IPS DF 4.7 (cell line): ENCODE data around the gene MTHFD1L.
"Not testable (repeated sequence)": the region's sequence is repeated elsewhere in the genome, so short reads cannot be mapped to it uniquely, and the experiment has no call there.

ENCODE experiments used
- DNase-seq: peaks from one replicate; pipeline ENCODE4 v3.0.0-alpha.2; 2013; ENCODE audit warnings: low spot score; ENCODE audit errors: extremely low read depth

The MTHFD1L gene

DNA sequence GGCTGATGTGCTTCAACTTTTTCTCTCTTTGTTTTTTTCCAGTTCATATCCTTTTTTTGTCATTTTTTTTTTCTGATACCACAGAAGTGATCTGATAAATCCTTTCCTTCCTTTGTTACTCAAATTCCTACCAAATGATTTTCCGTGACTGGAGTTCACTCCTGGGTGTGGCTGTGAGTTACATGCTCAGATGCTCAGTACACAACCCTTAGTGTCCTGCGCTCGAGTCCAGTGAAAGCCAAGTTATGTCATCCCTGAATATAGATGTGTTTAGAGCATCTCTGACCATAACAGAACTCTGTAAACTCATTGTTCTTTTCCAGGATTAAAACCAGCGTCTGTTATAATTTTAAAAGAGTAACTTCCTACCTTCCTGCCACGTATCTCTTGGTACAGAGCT is 227.1 kb downstream of the MTHFD1L start:
- no peak for DNase-seq

DNA sequence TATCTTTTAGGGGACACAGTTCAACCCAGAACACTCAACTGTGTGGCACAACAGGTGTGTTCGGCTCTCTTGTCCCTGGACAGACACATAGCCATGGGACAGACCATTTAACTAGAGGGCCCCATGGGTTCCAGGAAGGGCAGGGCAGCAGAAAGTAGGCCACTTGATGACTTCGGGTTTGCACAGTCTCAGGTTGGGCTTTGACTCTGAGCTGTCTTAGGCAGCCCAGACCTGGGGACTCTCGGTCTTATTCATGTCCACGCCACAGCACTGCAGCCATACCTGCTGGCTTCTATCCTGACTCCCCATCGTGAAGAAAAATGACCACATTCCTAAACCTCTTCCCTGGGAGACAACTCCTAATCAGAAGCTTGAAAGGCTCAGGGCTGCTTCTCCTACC is 228.2 kb downstream of the MTHFD1L start:
- DNase-seq: no peak

DNA sequence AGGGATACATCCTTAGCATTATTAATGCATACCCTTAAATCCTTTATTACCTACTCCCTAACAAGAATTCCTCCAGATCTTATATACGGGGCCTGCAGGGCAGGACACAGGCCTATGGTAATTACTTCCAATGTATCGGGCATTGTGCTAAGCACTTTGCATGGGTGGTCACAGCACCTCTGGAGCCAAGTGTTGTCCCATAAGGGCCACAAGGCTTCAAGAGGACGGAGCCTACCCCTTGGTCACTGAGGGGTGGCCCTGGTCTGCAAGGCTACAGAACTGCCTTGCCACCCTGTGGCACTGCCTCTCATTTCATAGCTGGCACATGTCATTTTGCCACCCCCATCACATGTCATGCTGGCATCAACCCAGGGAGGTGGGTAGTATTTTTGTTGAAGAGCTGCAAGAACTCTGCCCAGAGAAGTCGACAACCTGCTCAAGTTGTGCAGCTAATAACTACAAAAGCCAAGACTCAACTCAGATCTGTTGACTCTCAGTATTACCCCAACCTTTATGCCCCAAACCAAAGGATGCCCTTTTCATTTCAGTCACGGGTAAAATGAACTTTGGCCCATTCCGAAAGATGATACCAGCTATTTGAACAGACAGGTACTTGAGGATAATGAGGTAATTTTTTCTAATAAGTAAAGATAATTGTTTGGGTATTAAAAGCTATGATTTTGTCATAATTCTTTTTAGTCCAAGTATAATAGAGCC is 230.2 kb downstream of the MTHFD1L start:
- DNase-seq: no peak

DNA sequence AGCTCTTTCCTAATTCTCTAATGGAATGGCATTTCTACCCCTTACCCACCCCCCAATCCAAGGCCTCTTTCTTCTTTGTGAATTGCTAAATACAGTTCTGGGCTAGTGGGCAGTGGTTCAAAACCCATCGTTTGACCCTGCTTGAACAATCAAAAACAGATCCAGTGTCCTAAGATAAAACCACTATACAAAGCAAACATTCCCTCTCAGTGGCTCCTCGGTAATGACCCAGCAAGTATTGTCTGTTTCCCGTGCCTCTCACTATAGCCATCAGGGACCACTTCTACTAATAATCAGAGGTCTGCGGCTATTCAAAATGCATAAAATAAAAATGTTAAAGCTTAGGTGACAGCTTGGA is 230.7 kb downstream of the MTHFD1L start:
- DNase-seq: no peak

DNA sequence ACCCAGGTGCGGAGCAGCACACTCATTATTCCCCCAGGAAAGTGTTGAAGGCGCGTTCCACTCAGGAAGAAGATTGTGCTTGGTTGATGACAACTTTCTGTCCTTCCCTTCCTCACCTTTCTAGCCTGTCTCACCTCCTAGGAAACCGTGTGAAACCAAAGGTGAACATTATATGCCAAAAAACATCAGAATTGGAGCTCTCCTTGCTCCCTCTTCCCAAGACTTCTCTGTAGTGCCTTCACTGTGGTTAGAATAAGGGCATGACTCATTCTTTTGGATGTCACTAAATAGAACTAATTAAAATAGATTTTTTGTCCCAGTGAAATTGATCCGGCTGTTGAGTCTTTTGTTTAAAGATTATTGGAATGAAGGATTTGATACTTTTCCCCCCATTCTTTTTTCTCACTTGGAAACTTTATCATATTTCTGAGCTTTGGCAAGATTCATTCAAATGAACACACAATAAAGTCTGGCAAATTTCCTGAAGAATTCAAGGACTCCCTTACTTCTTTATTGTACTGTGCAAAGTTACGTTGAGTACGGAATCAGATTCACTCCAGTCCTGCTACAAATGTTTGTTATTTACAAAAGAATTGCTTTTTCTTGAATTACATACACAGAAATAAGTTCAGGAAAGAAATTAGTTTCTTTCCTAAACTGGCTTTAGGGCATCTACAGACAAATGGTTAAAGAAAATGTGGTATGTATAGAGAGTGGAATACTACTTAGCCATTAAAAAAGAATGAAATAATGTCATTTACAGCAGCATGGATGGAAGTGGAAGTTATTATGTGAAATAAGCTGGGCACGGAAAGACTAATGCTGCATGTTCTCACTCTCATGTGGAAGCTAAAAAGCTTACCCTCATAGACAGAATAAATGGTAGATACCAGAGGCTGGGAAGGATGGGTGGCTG is 231.4 kb downstream of the MTHFD1L start:
- no peak for DNase-seq

DNA sequence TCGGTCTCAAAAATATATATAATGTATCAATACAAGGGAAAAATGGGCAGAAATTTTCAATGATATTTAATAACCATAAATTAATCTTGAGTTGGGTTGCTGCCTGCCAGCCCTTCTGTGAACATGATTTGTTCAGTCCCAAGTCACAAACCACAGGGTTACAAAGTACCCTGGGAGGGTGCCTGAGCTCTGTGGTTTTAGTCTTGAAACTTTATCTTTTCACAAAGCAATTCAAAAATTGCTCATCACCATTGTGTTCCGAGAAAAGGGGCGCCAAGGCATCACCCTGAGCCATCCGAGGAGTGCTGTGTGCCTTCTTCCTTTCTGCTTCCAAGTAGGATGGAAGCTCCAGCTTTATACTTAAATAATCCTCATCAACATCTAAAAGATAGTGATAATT is 232.7 kb downstream of the MTHFD1L start:
- DNase-seq: no peak

DNA sequence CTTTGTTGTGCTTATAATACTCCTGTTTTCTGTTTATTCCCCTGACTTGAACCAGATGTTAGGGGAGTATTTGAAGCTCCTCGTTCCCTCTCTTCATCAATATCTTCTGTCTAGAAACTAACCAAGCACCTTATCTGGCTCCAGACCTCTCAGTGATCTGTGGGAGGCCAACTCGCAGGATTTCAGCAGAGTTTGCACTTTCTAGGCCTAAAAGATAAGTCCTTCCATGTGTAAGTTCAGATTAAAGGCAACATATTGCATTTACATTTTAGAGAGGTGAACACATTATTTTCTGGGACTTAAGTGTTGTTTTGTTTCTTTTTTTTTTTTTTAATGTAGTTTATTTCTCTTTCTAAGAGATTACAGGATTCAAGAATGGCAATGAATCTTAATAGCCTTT is 234.8 kb downstream of the MTHFD1L start:
- DNase-seq: no peak

DNA sequence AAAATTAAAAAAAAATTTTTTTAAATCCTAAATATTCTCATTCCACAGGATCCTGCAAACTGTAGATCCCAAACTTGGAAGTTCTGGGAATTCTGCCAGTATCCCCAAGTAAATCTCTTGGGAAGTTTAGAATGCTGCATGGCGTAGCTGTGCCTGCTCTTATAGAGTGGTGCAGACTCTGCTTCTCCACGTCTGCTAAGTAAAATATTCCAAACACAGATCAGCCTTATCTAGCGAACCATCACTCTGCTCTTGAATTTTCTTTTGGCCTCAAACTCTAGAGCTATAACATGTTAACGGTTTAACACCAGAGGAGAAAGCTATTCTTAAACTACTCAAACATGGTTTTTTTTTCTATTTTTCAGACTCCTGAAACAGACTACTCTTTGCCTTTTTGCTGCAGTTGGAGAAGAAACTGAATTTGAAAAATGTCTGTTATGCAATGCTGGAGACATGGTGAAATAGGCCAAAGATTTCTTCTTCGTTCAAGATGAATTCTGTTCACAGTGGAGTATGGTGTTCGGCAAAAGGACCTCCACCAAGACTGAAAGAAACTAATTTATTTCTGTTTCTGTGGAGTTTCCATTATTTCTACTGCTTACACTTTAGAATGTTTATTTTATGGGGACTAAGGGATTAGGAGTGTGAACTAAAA is 235.8 kb downstream of the MTHFD1L start:
- no peak for DNase-seq

DNA sequence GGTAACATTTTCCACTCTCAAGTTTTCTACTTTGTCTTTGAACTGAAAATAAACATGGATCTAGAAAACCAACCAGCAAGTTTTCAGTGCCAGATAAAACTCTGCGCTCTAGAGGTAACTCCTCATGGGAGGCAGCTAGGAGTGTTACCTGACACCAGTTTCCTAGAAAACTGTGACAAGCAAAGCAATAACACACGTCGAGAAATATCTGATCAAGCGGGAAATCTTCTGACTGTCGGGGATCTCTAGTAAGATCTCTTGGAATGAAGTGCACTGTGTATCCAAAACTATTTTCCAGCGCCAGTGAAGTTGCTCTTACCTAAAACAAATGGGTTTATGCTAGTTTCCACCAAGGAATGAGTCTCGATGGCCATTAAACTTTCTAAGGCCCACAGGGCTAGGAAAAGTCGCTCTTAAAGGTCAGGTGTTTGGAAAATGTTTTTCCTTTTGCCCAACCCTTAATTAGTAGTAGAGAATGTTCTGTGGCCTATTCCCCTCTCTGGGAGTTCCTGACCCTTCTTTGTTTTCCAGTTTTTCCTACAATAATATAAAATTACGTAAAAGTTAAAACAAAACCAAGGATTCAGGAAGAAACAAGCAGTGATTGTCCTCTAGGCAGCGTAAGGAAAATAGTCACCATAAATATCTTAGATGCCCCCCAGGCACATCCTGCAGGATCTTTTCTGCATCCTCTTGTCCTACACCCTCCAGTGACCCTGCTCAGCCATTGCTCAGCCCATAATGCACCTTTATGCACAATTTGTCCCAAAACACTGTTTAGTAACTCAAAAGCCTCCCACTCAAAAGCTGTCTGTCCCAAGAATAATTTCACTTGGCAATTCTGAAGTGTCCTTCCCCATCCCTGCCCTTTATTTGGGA is 236.6 kb downstream of the MTHFD1L start:
- no peak for DNase-seq

DNA sequence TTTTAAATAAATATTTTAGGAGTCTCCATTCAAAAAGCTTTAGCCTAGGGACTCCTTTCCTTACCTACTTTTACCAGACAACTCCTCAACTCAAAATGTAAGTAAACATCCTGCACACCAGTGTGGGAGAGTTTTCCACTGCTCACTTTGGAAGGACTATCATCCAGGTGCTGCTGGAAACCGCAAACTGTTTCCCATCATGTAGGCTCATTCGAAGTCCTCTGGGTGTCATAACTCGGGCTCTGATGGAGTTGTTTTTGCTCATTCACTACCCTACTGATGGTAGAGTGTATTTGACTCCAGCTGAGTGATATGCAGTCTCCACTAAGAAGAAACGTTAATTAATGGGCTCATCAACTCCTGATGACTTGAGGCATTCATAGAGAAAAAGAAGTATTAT is 237.8 kb downstream of the MTHFD1L start:
- no peak for DNase-seq

DNA sequence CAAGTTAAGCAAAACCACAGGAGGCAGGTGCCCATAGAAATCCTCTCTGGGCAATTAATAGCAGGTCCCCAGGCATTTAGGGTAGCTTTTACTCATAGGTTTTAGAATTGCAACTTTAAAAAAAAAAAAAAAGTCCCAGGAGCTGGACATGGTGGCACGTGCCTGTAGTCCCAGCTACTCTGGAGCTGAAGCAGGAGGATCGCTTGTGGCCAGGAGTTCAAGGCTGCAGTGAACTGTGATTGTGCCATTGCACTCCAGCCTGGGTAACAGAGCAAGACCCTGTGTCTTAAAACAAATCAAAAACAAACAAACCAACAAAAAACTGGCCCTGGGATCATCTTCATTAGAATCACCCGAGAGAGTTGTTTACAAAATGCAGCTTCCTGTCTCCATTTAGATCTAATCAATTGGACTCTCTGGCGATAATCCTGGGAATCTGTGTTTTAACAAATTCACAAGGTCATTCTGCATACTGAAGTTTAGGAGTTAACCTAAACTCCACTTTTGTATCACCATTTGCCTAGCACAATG is 242.5 kb downstream of the MTHFD1L start:
- no peak for DNase-seq

DNA sequence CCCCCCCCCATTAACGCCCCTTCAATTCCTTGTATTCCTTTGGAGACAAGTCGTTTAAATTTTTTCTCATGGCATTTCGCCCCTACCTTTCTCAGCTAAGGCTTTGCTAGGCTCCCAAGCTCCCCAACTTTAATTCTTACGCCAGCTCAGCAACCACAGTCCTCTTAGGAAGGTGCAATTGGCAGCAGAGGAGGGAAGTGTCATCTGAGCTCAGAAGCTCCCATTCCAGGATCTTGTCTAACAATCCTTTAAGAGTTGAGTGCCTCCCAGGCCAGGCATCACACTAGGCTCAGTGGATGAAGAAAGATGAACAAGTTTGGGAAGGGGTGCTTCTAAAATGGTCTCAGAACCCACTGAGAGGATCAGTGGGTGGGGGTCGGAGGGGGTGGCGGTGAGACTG is 243.0 kb downstream of the MTHFD1L start:
- DNase-seq: no peak

DNA sequence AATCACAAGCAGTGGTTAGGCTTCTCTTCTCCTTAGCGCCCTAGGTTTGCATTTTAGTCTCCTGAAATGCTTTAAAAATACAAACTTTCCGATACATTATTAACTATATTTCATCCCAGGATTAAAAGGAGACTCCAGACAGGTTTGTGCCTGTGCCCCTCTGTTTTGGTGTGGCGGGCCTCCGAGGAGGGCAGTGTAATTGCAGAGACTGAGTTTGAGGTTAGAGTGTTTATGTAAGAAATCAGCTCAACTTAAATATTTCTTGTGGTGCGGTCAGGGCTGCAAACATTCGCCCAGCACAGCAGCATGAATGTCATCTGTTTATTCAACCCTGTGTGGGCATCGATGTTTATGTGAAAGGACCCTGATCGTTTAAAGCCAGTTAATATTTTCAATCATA is 243.9 kb downstream of the MTHFD1L start:
- DNase-seq: no peak

DNA sequence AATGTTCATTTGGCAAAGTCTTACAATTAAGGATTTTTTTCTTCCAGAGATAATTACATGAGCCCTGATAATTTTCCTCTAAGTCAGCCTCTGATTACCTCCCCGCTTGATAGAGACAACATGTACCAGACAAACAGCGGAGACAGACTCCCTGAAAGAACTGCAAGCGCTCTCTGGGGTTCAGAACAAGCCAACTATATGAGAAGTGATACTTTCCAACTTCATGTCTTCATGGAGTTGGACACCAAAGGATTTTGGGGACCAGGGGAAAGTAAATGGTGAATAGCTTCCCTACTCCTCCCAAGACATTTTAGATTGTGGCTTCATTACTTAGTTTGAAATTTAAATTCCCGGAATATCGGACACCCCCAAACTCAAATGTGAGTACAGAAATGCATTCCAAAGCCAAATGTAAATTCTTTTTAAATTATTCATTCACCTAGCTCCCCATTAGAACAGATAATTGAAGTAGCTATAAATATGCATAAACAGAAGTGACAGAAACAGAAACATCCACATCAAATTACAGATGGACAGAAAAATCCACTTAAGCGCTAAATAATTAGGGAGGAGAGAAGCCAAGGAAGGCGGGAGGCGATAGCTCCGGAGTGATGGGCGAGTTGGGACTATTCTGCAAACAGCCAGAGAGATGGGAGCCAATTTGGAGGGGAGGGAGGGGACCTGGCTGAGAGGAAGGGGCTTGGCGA is 244.5 kb downstream of the MTHFD1L start:
- no peak for DNase-seq

DNA sequence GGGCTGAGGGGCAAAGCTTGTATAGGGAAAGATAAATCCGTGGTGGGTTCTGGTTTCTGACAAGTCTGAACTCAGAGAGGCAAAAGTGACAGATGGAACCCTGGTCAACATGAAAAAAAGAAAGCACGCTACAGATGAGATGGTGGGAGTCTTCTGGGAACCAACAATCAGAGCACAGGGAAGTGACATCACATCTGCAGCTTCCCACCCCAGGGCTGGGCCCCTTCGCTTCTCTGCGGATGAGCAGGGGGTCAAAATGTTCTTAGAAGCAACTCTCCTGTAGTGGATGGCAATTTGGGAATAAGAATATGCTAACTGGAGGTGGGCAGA is 245.0 kb downstream of the MTHFD1L start:
- no peak for DNase-seq

DNA sequence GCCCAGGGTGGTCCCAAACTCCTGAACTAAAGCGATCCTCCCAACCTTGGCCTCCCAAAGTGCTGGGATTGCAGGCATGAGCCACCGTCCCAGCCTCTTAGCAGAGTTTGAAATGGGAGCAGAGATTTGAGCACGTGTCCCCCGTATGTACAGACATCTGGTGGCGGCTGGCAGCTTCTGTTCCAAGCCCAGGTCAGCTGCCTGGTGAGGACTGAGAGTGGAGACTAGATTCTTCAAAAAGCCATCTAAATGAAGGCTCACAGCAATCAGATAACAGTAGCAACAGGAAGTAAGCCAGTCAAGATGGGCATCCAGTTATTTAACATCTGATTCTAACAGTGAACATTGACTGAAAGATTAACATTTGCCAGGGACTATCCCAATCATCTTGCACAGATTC is 246.2 kb downstream of the MTHFD1L start:
- no peak for DNase-seq

DNA sequence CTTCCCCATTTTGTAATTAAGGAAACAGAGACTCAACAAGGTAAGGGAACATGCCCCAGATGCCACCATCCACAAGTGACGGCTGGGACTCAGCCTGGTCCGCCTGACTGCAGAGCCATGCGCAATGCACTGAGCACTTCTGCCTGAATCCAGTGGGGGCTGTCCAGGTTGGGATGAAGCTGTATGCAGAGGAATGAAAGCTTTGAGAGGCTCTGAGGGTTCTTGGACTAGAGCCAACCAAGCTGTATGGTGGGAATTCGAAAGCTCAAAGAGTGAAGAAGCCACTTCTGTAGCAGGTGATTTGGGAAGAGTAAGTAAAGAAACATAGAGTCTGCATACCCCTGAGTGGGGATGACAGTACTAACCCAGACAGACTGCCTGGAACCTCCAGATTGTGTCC is 246.6 kb downstream of the MTHFD1L start:
- no peak for DNase-seq

DNA sequence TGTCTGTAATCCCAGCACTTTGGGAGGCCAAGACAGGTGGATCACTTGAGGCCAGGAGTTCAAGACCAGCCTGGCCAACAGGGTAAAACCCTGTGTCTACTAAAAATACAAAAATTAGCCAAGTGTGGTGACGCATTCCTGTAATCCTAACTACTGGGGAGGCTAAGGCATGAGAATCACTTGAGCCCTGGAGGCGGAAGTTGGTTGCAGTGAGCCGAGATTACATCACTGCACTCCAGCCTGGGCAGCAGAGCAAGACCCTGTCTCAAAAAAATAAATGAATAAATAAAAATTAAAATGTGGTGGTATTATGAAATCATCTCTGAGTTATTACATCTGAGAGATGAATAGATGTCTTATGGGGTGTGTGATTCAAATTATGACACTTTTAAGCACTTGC is 247.4 kb downstream of the MTHFD1L start:
- not testable (repeated sequence) for DNase-seq

DNA sequence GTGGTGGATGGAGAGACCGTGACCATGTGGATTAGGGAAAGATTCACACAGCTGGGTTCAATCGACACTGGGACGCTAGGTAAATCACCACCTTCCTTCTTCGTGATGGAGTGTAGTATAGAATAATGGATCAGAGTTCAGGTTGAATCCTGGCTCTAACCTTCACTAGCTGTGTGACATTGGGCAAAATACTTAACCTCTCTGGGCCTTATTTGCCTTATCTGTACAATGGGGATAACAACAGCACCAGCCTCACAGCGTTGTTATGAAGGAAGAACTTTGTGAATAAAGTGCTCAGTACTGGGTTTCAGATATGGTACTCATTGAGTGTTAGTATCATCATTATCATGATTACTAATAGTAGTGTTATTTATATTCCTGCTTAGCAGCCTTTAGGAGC is 248.1 kb downstream of the MTHFD1L start:
- no peak for DNase-seq

DNA sequence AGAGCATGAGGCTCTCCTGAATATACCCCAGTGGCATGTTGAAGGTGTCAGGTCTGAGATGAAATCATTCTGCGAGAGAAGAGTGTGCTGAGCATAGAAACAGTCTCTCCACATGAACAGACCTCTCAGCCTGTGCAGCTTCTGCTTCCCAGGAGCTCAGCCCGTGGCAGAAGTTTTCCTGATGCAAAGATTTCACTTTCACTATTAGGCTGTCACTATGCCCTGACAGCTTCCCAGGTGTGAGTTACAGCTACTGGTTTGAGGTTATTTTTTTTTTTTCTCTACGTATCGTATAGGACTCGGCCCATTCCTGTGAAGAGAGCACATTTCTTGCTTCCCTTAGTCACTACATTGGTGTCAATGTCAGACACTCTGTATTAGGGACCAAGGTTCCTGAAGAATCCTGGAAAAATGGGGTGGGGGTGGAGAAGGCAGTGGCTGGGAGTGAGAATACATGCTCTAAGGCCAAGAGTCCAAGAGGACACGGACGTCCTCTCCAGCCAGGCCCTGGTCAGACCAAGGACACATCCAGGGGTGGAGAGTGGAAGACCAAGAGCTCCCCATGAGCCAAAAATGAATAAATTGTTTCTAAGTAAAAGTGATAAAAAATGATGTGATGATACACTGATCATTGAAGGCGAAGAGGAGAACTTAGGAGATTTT is 253.1 kb downstream of the MTHFD1L start:
- DNase-seq: no peak
